ENCODE data around the gene CANX. TPM values are rescaled to one million over a fixed set of nuclear protein-coding genes. Genes with fewer than 3 reads are reported as not detected.

Gene CANX
- total and polyA plus RNA-seq, 9 of the 15 experiments (the other 6 are each of a cell fraction or from before 2014, with no cell fraction given): 155 to 893 (median 589) TPM

- intact Hi-C loops (cut with micrococcal nuclease): loop anchor here (5.0 kb wide), 1 partner anchor 328 kb away; no protein-coding TSS in a partner anchor
- peaks cover 49% of the 10 kb centered on the region for H4K20me1 ChIP-seq (replicated peaks; ENCODE audit: control insufficient read depth, insufficient read depth, low read length)
- H3K4me3 ChIP-seq: no peak overlapping the region
- no peak for ATAC-seq
- ChIA-PET POLR2A (interaction anchor here (1.0 kb wide), 2 partner anchors 30 to 69 kb away, joined by 3 read pairs; partner anchors contain the start of gene LTC4S), CTCF (ENCODE audit: low intra/inter-chr PET ratio) (no interaction called here)
- in situ Hi-C loops (cut with MboI): no loop called here
- H3K9me1 ChIP-seq (ENCODE audit: control insufficient read depth, insufficient read depth, low read length): peaks cover 20% of the 10 kb centered on the region
- BruUV-seq (replicated peaks): no TSS peak
- no peak overlapping the region for H3K27ac ChIP-seq (ENCODE audit: extremely low read depth, low read depth, low read length)
- H3K9ac ChIP-seq (ENCODE audit: insufficient read depth in 1 of 2, low read depth in 2 of 2, low read length in 2 of 2): no peak overlapping the region; a peak in 1 of 4 replicates
- TF ChIP-seq OTX1 (CRISPR knock-in tag; IDR thresholded peaks at IDR 0.05) (no peak), MED1 (CRISPR knock-in tag; IDR thresholded peaks at IDR 0.05; ENCODE audit: borderline replicate concordance) (no peak), ZNF274 (IDR thresholded peaks at IDR 0.05; ENCODE audit: borderline replicate concordance, low read depth, low read length) (no peak)
- no peak for DNase-seq (ENCODE audit: extremely low read depth in 1 of 4, low spot score in 3 of 4)
- peaks cover 30 to 52% of the 10 kb centered on the region in 2 experiments for H3K4me1 ChIP-seq (replicated peaks in 1 of 2; ENCODE audit: control insufficient read depth in 2 of 2, insufficient read depth in 2 of 2, low read length in 2 of 2)
- no peak overlapping the region for H3K4me2 ChIP-seq (ENCODE audit: insufficient read depth, low read length)
- peaks cover 83% of the 10 kb centered on the region for H3K79me2 ChIP-seq (ENCODE audit: control insufficient read depth, insufficient read depth, low read length)
- peaks cover 47% of the 10 kb centered on the region for H3K36me3 ChIP-seq (ENCODE audit: control insufficient read depth, insufficient read depth, low read length)
- no peaks in the 10 kb centered on the region for H3K27me3 ChIP-seq (ENCODE audit: control insufficient read depth in 2 of 2, insufficient read depth in 2 of 2, low read length in 2 of 2)
- 57% methylated on average over 5 of the region's 8 CpGs for WGBS (ENCODE audit: insufficient coverage, low coverage, missing lambda C conversion rate)
- no peak overlapping the region for H2AFZ ChIP-seq (ENCODE audit: low read depth, low read length)
- FAIRE-seq: no peak
- H3K9me3 ChIP-seq (replicated peaks; ENCODE audit: control insufficient read depth, insufficient read depth, low read depth, low read length): no peaks in the 10 kb centered on the region
Measured at GRCh38 chr5:179764056-179764455, 65.3 kb downstream of the CANX start.

DNA sequence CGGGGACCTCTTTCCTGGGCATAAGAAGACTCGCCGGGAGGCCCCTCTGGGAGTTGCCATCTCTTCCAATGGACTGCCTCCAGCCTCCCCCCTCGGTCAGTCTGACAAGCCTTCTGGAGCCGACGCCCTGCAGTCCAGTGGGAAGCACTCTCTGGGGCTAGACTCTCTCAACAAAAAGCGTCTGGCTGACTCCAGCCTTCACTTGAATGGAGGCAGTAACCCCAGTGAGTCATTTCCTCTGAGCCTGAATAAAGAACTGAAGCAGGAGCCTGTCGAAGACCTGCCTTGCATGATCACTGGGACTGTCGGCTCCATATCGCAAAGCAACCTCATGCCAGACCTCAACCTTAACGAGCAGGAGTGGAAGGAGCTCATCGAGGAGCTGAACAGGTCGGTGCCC, 66.6 kb downstream of the CANX start:
- H3K27ac ChIP-seq (ENCODE audit: extremely low read depth, low read depth, low read length): peak overlapping the region; percentile 69
- H4K20me1 ChIP-seq (replicated peaks; ENCODE audit: control insufficient read depth, insufficient read depth, low read length): peaks cover 38% of the 10 kb centered on the region
- DNase-seq (ENCODE audit: extremely low read depth in 1 of 4, low spot score in 3 of 4): peak in 1 of 4 experiments; percentile 70
- 52% methylated on average over 13 of the region's 13 CpGs for WGBS (ENCODE audit: insufficient coverage, low coverage, missing lambda C conversion rate)
- H3K9me3 ChIP-seq (replicated peaks; ENCODE audit: control insufficient read depth, insufficient read depth, low read depth, low read length): no peaks in the 10 kb centered on the region
- POLR2A ChIA-PET: interaction anchor here (0.6 to 1.3 kb wide), 2 partner anchors 9 to 54 kb away, joined by 3 read pairs; no protein-coding TSS in a partner anchor
- intact Hi-C loops (cut with micrococcal nuclease) (loop anchor here (5.0 kb wide), 1 partner anchor 42 kb away; the partner anchor contains the start of gene MGAT4B), in situ Hi-C loops (cut with MboI) (no loop called here)
- H3K79me2 ChIP-seq (ENCODE audit: control insufficient read depth, insufficient read depth, low read length): peaks cover 70% of the 10 kb centered on the region
- peaks cover 14% of the 10 kb centered on the region for H3K9me1 ChIP-seq (ENCODE audit: control insufficient read depth, insufficient read depth, low read length)
- peaks cover 30 to 42% of the 10 kb centered on the region in 2 experiments for H3K4me1 ChIP-seq (replicated peaks in 1 of 2; ENCODE audit: control insufficient read depth in 2 of 2, insufficient read depth in 2 of 2, low read length in 2 of 2)
- FAIRE-seq: no peak
- peaks cover 58% of the 10 kb centered on the region for H3K36me3 ChIP-seq (ENCODE audit: control insufficient read depth, insufficient read depth, low read length)
- H2AFZ ChIP-seq (ENCODE audit: low read depth, low read length): no peak overlapping the region
- no peaks in the 10 kb centered on the region for H3K27me3 ChIP-seq (ENCODE audit: control insufficient read depth in 2 of 2, insufficient read depth in 2 of 2, low read length in 2 of 2)
- H3K4me2 ChIP-seq (ENCODE audit: insufficient read depth, low read length): no peak overlapping the region; the same call in 1 of the 2 replicates
- BruUV-seq (replicated peaks): no TSS peak
- peak overlapping the region; percentile 36 to 80; a peak in 3 of 4 replicates for H3K9ac ChIP-seq (ENCODE audit: insufficient read depth in 1 of 2, low read depth in 2 of 2, low read length in 2 of 2)
- CTCF ChIA-PET (ENCODE audit: low intra/inter-chr PET ratio): no interaction called here
- ATAC-seq: peak; percentile 32
- H3K4me3 ChIP-seq: no peak overlapping the region
- no peak for TF ChIP-seq SAP30 (IDR thresholded peaks at IDR 0.05; ENCODE audit: borderline replicate concordance, insufficient read depth, low read depth, low read length, poor library complexity, severe bottlenecking)
- TF ChIP-seq ETV1 (tag; conservative IDR thresholded peaks at IDR 0.05; ENCODE audit: low read depth): no peak
- no peak for TF ChIP-seq TCF7 (IDR thresholded peaks at IDR 0.05; ENCODE audit: borderline replicate concordance)
- TF ChIP-seq YBX1 (IDR thresholded peaks at IDR 0.05): no peak
- TF ChIP-seq NR2C2 (CRISPR knock-in tag; IDR thresholded peaks at IDR 0.05): no peak
- no peak for TF ChIP-seq NR2C2 (tag; IDR thresholded peaks at IDR 0.05)
- TF ChIP-seq ZBTB7A (IDR thresholded peaks at IDR 0.05; ENCODE audit: borderline replicate concordance, control insufficient read depth, low read depth, low read length): no peak
- TF ChIP-seq, protein P1, sequence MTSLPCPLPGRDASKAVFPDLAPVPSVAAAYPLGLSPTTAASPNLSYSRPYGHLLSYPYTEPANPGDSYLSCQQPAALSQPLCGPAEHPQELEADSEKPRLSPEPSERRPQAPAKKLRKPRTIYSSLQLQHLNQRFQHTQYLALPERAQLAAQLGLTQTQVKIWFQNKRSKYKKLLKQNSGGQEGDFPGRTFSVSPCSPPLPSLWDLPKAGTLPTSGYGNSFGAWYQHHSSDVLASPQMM (CRISPR knock-in tag; IDR thresholded peaks at IDR 0.05): no peak
